ENCODE measurements around the gene FBXO31. TPM values are rescaled to one million over a fixed set of nuclear protein-coding genes. Genes with fewer than 3 reads are reported as not detected.
A peak's percentile ranks its signal among the peaks of the same experiment; 100 is the strongest.

Gene FBXO31
- 26.2 TPM for total RNA-seq
- long read RNA-seq, full-length matches to known transcripts = 9 of 34 reads
- long read RNA-seq, partial matches to known transcripts = 7 of 34 reads
- long read RNA-seq, other reads (novel, unspliced or antisense) = 18 of 34 reads

- H3K4me3 ChIP-seq = peak within 1 kb of the TSS; percentile 90
Observed at GRCh38 chr16:87383505-87384161, at the start of gene FBXO31. FBXO31 (minus strand) TSS chr16:87383776; CDS start chr16:87383744, 32 bp downstream.

GRCh38 chr16:87432330-87432915 is 48.8 kb upstream of the FBXO31 start:
- DNase-seq (no peak), ATAC-seq (no peak)
- no peak for TF ChIP-seq CTCF (IDR thresholded peaks at IDR 0.05)
- no peak overlapping the region for H3K4me3 ChIP-seq
- H3K4me1 ChIP-seq = peaks cover 26% of the 10 kb centered on the region
- no peak overlapping the region for H3K27ac ChIP-seq
- intact Hi-C loops (cut with DNase I) = no loop called here
- peaks cover 37% of the 10 kb centered on the region for H3K36me3 ChIP-seq
- no peaks in the 10 kb centered on the region for H3K9me3 ChIP-seq
- no peaks in the 10 kb centered on the region for H3K27me3 ChIP-seq (ENCODE audit: low read depth)

More at GRCh38 chr16:87383505-87384161, at the start of gene FBXO31:
- Histone ChIP-seq H3K27me3 (ENCODE audit: low read depth) (no peaks in the 10 kb centered on the region), H3K27ac (peak within 1 kb of the TSS; percentile 93), H3K4me1 (peaks cover 60% of the 10 kb centered on the region), H3K9me3 (no peaks in the 10 kb centered on the region), H3K36me3 (no peaks in the 10 kb centered on the region)
- peak; percentile 88 for DNase-seq
- intact Hi-C loops (cut with DNase I) = no loop called here
- ATAC-seq = peak; percentile 94 to 96
- TF ChIP-seq CTCF (IDR thresholded peaks at IDR 0.05) = no peak

- Histone ChIP-seq H3K9me3 (no peaks in the 10 kb centered on the region), H3K27ac (no peak overlapping the region), H3K27me3 (ENCODE audit: low read depth) (no peaks in the 10 kb centered on the region), H3K4me3 (no peak overlapping the region), H3K36me3 (peaks cover 35% of the 10 kb centered on the region), H3K4me1 (peaks cover 26% of the 10 kb centered on the region)
- DNase-seq = no peak
- no peak for ATAC-seq
- no peak for TF ChIP-seq CTCF (IDR thresholded peaks at IDR 0.05)
- intact Hi-C loops (cut with DNase I) = no loop called here
Observed at GRCh38 chr16:87431926-87432325, 48.4 kb upstream of the FBXO31 start.

GRCh38 chr16:87426423-87427215 is 43.0 kb upstream of the FBXO31 start:
- Histone ChIP-seq H3K4me3 (no peak overlapping the region), H3K27me3 (ENCODE audit: low read depth) (no peaks in the 10 kb centered on the region), H3K36me3 (peaks cover 54% of the 10 kb centered on the region), H3K9me3 (no peaks in the 10 kb centered on the region), H3K27ac (no peak overlapping the region), H3K4me1 (no peaks in the 10 kb centered on the region)
- no peak for TF ChIP-seq CTCF (IDR thresholded peaks at IDR 0.05)
- intact Hi-C loops (cut with DNase I) = no loop called here
- DNase-seq (no peak), ATAC-seq (no peak)

- DNase-seq (no peak), ATAC-seq (no peak)
- no peak overlapping the region for H3K4me3 ChIP-seq
- no peaks in the 10 kb centered on the region for H3K4me1 ChIP-seq
- peaks cover 57% of the 10 kb centered on the region for H3K36me3 ChIP-seq
- TF ChIP-seq CTCF (IDR thresholded peaks at IDR 0.05) = no peak
- H3K9me3 ChIP-seq = no peaks in the 10 kb centered on the region
- intact Hi-C loops (cut with DNase I) = no loop called here
- no peaks in the 10 kb centered on the region for H3K27me3 ChIP-seq (ENCODE audit: low read depth)
- no peak overlapping the region for H3K27ac ChIP-seq
Observed at GRCh38 chr16:87425941-87426340, 42.4 kb upstream of the FBXO31 start.

Data from lower lobe of right lung (tissue), 2 donors.